ENCODE data around the gene SHISAL1. TPM values are rescaled to one million over a fixed set of nuclear protein-coding genes. Genes with fewer than 3 reads are reported as not detected.

Gene SHISAL1
- total RNA-seq, 2 experiments from 2014 or later = not detected

DNA sequence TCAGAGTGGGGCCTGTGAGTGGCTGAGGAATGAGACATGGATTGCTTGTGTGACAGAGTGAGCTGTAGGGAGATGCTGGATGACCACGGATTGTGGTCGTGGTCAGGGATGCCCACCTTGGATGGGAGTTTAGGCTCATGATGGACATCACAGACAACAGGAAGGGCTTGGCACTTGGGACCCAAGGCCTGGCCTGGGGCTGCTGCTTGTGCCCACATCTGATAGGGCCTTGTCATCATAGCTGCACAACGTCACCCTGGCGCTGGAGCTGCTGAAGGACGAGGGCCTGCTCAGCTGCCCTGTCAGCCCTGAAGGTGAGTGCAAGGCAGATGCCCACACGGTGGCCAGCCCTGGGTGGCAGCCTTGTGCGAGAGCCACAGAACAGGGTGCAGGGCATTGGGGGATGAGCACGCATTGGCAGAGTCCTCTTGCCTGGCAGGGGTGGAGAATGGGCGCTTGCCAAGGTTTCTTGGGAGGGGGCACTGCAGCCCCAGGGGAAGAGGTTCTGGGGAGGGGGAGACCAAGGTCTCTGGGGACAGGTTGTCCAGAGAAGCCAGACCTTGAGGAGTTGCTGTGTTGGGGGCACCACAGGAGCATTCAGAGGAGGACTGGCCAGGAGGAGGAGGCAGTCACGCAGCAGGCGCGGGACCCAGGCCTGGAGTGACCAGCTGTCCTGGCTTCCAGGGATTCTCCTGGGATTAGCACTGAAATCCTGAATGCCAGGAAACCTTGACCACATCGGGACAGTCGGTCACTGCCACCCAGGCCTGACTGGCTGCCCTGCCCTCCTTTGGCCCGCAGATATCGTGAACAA lies 107.0 kb downstream of the SHISAL1 start:
- DNase-seq (no peak), ATAC-seq (ENCODE audit: poor library complexity) (no peak)
- peaks cover 44% of the 10 kb centered on the region for H3K36me3 ChIP-seq (ENCODE audit: insufficient read depth, low read length)
- POLR2A ChIA-PET = no interaction called here
- H3K27ac ChIP-seq (ENCODE audit: low read depth in 1 of 2, low read length in 2 of 2) = no peak overlapping the region
- peaks cover 0 to 6% of the 10 kb centered on the region in 2 experiments for H3K9me3 ChIP-seq (ENCODE audit: control insufficient read depth in 1 of 2, insufficient read depth in 1 of 2, low read length in 2 of 2)
- Mint-ChIP-seq H3K4me1 (ENCODE audit: low read depth) (no peaks in the 10 kb centered on the region), H3K9me3 (peaks cover 6% of the 10 kb centered on the region), H3K4me3 (no peak overlapping the region), H3K27ac (no peak overlapping the region), H3K27me3 (no peaks in the 10 kb centered on the region), H3K36me3 (ENCODE audit: low read depth) (peaks cover 58% of the 10 kb centered on the region)
- no peak overlapping the region for H3K4me3 ChIP-seq (ENCODE audit: low read length)
- intact Hi-C loops (cut with DNase I, micrococcal nuclease) = no loop called here
- CTCF ChIA-PET = no interaction called here
- TF ChIP-seq, protein P1, sequence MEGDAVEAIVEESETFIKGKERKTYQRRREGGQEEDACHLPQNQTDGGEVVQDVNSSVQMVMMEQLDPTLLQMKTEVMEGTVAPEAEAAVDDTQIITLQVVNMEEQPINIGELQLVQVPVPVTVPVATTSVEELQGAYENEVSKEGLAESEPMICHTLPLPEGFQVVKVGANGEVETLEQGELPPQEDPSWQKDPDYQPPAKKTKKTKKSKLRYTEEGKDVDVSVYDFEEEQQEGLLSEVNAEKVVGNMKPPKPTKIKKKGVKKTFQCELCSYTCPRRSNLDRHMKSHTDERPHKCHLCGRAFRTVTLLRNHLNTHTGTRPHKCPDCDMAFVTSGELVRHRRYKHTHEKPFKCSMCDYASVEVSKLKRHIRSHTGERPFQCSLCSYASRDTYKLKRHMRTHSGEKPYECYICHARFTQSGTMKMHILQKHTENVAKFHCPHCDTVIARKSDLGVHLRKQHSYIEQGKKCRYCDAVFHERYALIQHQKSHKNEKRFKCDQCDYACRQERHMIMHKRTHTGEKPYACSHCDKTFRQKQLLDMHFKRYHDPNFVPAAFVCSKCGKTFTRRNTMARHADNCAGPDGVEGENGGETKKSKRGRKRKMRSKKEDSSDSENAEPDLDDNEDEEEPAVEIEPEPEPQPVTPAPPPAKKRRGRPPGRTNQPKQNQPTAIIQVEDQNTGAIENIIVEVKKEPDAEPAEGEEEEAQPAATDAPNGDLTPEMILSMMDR (IDR thresholded peaks at IDR 0.05) = no peak
- peaks cover 2% of the 10 kb centered on the region for H3K4me1 ChIP-seq (ENCODE audit: insufficient read depth, low read length)
- no peaks in the 10 kb centered on the region for H3K27me3 ChIP-seq (ENCODE audit: control insufficient read depth in 1 of 2, insufficient read depth in 2 of 2, low read length in 2 of 2)

DNA sequence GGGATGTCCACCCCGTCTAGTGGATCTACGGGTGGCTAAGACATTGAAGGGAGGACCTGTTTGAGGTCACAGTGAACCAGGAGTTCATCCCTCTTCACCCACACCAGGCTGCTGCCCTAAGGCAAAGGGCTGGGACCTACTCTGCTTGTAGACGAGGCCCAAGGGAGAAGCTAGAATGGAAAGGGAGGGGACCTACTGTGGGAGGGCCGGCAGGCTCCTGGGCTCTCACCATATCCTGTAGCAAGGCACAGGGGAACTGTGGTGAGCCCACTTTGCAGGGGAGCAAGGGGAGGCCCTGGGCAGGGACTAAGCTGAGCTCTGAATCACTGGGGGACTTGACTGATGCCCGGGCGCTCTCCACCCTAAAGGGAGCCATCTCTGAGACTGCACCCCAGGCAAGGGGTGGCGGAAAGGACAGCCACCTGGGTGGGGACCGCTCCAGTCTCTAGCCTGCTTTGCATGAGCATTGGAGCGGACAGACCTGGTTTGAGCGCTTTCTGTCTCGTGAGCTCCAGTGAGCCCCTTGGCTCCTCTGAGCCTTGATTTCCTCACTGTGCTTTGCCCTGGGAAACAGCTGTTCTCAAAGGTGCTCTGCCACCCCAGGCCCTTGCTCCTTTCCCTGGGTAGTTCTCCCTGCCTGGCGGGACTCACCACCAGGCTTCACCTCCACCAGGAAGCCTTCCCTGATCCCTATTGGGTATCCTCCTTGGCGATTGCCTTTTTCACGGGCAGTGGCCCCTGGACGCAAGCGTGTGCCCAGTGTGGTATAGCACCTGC lies 107.8 kb downstream of the SHISAL1 start:
- no peaks in the 10 kb centered on the region for H3K4me1 Mint-ChIP-seq (ENCODE audit: low read depth)
- no peak overlapping the region for H3K27ac ChIP-seq (ENCODE audit: low read depth in 1 of 2, low read length in 2 of 2)
- peaks cover 0 to 6% of the 10 kb centered on the region in 2 experiments for H3K9me3 ChIP-seq (ENCODE audit: control insufficient read depth in 1 of 2, insufficient read depth in 1 of 2, low read length in 2 of 2)
- H3K4me3 Mint-ChIP-seq = no peak overlapping the region
- H3K36me3 Mint-ChIP-seq (ENCODE audit: low read depth) = peaks cover 61% of the 10 kb centered on the region
- intact Hi-C loops (cut with DNase I, micrococcal nuclease) = no loop called here
- H3K4me1 ChIP-seq (ENCODE audit: insufficient read depth, low read length) = peaks cover 10% of the 10 kb centered on the region
- H3K27me3 Mint-ChIP-seq = no peaks in the 10 kb centered on the region
- H3K4me3 ChIP-seq (ENCODE audit: low read length) = no peak overlapping the region
- H3K27ac Mint-ChIP-seq = no peak overlapping the region
- no peak for ATAC-seq (ENCODE audit: poor library complexity)
- ChIA-PET POLR2A (no interaction called here), CTCF (no interaction called here)
- DNase-seq = no peak
- peaks cover 51% of the 10 kb centered on the region for H3K36me3 ChIP-seq (ENCODE audit: insufficient read depth, low read length)
- H3K27me3 ChIP-seq (ENCODE audit: control insufficient read depth in 1 of 2, insufficient read depth in 2 of 2, low read length in 2 of 2) = no peaks in the 10 kb centered on the region
- TF ChIP-seq, protein P1 (IDR thresholded peaks at IDR 0.05) = no peak
- H3K9me3 Mint-ChIP-seq = peaks cover 4% of the 10 kb centered on the region

DNA sequence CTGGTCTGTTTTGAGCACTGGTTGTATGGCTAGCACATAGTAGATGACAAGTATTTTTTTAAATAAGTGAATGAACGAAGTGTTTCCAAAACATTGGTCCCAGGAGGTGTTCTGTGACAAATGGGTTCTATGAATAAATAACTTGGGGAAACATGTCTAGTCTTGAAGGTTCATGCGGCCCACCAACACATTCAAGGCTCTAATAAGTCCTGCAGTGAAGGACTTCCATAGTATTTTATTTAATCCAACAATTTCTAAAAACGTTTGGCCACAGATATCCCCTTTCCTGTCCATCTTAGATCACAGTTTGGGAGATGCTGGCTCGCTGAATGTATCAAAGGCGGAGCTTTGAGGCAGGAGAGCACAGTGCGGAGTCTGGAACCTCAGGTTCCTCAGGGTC lies 109.5 kb downstream of the SHISAL1 start:
- H3K27ac Mint-ChIP-seq = no peak overlapping the region
- peaks cover 64% of the 10 kb centered on the region for H3K36me3 Mint-ChIP-seq (ENCODE audit: low read depth)
- H3K36me3 ChIP-seq (ENCODE audit: insufficient read depth, low read length) = peaks cover 68% of the 10 kb centered on the region

More for the DNA sequence above, 109.5 kb downstream of the SHISAL1 start:
- Mint-ChIP-seq H3K27me3 (no peaks in the 10 kb centered on the region), H3K4me1 (ENCODE audit: low read depth) (peaks cover 16% of the 10 kb centered on the region), H3K4me3 (no peak overlapping the region), H3K9me3 (no peaks in the 10 kb centered on the region)
- DNase-seq = no peak
- intact Hi-C loops (cut with DNase I, micrococcal nuclease) = no loop called here
- H3K4me1 ChIP-seq (ENCODE audit: insufficient read depth, low read length) = peaks cover 16% of the 10 kb centered on the region
- no peak for ATAC-seq (ENCODE audit: poor library complexity)
- peaks cover 0 to 6% of the 10 kb centered on the region in 2 experiments for H3K9me3 ChIP-seq (ENCODE audit: control insufficient read depth in 1 of 2, insufficient read depth in 1 of 2, low read length in 2 of 2)
- H3K27me3 ChIP-seq (ENCODE audit: control insufficient read depth in 1 of 2, insufficient read depth in 2 of 2, low read length in 2 of 2) = no peaks in the 10 kb centered on the region
- ChIA-PET CTCF (no interaction called here), POLR2A (no interaction called here)
- TF ChIP-seq, protein P1 (IDR thresholded peaks at IDR 0.05) = no peak
- no peak overlapping the region for H3K4me3 ChIP-seq (ENCODE audit: low read length)
- no peak overlapping the region for H3K27ac ChIP-seq (ENCODE audit: low read depth in 1 of 2, low read length in 2 of 2)
